ENCODE measurements around the gene CSF1R.

The CSF1R gene

DNA sequence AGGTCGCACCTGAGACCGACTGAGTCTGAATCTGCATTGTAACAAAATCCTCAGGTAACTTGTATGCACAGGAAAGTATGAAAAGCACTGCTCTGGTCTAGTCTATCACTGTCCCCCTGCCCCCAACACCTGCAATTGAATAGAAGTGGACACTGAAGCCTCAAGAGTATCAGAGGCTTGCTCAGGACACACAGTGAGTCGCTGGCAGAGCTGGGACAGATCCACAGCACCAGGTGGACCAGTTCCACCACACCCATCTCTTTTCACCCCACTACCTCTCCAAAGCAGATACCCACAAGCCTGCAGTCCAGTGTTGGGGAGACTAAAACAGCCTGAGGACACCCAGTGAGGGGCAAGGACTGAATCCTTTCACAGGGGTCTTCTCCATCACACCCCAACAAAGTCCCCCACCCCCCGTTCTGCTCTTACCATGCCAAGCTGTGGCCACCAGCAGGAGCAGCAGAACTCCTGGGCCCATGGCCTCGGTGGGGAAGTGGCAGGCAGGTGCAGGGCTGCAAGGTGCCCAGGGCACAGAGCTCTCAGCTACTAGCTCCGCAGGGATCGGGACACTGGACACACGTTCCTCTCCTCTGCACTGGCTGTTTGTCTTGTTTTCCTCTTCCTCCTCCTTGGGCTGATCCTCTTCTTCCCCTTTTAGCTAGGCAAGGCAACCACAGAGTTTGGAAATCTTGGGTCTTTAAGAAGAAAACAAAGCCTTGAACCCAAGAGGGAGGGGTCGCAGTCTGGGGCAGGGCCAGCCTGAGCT is at the start of gene CSF1R:
TSS of gene CSF1R (minus strand) at position 605 of the 766 bp plus-strand sequence. CDS start at position 478, 127 bp downstream.
- no peak for DNase-seq (ENCODE audit: low spot score)

DNA sequence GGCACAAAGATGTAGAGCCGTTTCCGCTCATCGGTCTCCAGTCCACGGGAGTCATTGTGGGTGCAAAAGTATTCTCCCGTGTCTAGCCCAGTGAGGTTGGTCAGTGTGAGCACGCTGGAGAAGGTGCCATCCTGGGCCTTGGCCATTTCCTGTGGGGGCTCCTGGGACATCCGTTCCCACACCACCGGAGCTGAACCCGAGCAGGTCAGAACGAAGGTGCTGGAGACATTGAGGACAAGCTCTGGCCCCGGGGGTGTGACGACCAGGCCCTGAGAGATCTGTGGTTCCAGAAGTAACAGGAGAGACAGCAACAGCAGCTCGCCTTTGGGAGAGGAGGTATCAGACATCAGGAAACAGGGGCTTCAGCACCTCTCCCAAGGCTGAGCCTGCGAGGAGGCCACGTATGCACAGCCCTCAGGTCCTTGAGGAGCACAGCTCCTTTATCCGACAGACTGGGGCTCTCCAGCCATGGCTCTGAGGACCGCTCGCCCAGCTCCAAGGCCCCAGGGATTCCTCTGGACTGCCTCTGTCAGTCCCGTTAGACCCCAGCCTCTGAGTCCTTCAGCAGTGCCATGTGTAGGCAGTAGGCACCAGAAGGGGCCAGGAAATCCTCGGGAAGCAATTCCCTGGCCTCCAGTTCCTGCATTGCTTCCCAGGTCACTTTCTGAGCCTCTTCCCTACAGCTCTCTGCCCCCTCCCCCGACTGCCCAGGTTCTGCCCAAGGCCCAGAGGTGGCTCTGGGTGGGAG is 49.4 kb upstream of the CSF1R start:
- DNase-seq (ENCODE audit: low spot score) = no peak

DNA sequence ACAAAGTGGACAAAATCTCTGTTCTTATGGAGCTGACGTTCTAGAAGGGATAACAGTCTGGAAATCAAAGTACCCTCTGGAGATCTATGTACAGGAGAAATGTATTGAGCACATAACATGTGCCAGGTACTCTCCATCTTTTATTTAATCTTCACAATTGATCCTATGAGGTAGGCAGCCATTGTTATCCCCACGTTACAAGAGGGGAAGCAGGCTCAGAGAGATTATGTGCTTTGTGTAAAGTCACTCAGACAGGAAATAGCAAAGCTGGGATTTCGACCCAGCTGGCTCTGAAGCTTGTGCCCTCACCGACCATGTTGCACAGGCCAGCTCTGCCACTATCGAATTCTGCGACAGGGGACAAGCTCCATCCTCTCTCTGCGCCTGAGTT is 47.8 kb upstream of the CSF1R start:
- DNase-seq (ENCODE audit: low spot score) = no peak

DNA sequence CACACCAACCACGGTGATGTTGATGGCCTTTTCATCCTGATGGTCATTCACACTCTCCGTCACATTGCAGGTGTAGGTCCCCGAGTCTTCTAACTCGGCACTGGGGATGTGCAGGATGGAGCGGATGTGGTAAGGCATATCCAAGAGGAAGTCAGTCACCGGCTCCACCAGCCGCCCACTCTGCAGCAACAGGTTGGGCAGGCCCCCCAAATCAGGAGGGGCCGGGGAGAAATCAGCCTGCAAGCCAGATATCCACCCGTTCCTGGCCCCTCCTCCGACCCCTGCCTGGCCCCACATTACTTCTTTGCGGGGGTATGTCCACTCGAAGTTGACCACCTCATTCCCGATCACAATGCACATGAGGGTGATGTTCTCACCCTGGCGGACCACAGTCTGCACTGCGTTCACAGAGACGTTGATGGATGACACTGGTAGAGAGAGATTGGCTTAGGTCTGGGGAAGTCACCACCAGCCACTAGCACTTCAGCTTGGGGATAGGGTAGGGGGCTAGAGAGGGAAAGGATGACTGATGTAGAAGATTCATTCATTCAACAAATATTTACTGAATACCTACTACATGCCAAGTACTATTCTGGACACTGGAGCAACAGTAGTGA is 47.3 kb upstream of the CSF1R start:
- no peak for DNase-seq (ENCODE audit: low spot score)

DNA sequence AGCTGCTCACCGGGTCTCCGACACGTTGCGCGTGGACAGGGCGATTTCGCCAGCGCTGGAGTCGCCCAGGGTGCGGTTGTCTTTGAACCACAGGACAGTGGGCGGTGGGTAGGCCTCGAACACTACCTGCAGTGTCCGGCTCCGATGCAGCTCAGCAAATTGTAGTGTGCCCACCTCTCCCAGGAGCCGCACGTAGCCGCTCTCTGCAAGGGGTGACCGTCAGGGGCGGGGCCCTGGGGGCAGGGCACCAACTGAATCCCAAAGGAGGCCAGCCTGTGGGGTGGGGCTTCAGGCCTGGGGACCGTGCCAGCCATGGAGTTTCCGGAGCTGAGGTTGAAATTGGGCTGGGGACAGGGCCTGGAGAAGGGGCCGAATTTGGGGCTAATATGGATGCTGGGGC is 46.4 kb upstream of the CSF1R start:
- no peak for DNase-seq (ENCODE audit: low spot score)

DNA sequence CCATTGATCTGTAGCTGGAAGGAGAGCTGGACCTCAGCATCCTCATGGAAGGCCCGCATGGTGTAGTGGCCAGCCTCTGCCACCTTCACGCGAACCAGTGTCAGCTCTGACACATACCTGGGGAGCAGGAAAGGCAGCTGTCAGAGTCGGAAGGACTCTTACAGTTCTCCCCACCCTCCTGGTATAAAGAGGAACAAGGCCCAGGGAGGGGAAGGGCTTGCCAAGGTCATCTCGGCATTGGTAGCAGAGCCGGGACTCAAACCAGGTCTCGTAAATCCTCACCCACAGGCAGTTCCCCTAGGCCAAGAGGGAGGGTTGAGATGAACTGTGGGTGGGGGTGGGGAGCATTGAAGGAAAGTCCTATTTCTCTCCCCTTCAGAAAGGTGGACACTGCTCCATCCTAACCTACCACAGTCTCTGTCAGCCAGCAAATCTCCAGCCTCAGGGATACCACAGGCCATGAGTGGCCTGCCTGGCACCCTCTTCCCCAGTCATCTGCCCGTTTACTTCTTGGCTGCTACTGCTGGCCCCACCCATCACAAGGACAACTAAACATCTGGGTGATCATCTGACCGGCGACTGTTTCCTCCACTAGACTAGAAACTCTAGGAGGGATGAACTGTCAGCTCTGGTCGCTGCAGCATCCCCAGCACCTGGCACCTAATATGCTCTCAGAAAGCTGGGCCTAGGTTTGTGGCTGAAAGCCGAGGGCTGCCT is 45.8 kb upstream of the CSF1R start:
- no peak for DNase-seq (ENCODE audit: low spot score)

DNA sequence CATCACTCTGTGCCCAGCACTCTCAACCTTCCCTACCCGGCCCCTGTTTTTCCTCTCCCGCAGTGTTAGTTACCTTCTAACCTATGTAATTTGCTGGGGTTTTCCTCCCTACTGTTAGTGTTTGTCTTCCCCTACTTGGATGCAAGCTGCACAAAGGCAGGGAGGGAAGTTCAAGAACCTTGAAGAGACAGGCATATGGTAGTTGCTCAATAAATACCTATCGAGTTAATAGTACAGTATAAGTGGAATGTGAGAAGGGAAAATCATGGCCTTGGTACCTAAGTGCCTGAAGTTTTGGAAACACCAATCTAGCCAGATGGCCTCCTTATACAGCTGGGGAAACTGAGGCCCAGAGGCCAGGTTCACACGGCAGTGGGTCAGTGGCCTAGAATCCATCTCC is 45.1 kb upstream of the CSF1R start:
- no peak for DNase-seq (ENCODE audit: low spot score)

DNA sequence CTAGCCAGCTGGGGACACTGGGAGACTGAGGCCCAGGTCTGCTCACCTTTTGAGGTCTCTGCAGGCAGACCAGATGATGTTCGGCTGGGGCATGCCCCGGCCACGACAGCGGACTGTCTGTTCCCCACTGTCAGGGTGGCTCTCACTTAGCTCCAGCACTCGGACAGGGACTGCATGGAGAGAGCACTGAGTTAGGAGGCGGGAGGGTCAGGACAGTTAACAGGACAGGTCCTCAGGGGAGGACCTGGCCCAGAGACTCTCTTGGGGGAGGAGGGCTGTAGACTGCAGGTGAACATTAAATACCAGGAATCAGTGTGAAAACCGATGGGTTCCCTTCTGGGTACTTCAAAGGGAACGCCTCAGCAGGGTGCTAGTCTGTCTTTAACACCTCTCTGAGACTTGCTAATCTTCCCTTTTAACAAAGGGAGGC is 44.2 kb upstream of the CSF1R start:
- DNase-seq (ENCODE audit: low spot score) = no peak

DNA sequence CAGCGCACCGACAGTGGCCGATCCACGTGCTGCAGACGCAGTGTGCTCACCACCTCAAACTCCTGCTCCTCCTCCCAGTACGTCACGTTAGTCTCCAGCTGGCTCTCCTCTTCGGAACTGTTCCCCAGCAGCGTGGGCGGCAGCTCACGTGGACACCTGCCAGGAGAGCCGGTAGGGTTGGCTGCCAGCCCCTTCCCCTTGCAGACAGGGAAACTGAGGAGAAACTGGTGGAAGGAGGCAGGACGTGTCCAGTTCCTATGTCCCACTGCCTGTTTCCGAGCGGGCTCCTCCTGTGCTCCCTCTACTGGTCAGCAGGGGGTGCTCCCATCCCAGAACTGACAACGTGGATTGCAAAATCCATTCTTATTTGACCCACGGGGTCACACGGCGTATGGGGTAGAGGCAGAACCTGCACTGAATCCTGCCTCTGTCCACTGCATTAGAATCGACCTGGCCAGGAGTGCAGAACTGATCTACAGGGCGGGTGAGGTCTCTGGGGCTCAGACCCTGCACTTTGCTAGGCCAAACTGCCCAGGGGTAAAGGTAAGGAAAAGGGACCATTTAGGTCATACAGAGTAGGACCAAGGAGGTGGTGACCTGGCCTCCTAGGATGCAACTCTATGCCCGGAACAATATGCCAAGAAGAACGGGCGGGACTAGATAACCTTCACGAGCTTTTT is 43.6 kb upstream of the CSF1R start:
- peak; percentile 85 for DNase-seq (ENCODE audit: low spot score)

DNA sequence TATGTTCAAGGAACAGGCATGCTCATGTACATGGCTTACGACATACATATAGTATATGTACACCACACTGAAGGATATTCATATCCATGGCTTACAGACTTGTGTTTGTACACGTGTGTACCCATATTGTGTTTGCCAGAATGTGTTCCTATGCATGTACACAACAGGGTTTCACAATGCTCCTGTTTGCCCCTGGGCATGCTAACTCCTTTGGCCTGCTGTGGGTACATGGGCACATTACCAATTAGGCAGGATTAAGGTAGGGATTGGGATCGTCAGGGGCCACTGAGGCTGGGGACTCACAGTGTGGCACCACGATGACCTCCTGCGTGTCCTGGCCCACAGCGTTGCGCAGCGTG is 43.1 kb upstream of the CSF1R start:
- DNase-seq (ENCODE audit: low spot score) = no peak

DNA sequence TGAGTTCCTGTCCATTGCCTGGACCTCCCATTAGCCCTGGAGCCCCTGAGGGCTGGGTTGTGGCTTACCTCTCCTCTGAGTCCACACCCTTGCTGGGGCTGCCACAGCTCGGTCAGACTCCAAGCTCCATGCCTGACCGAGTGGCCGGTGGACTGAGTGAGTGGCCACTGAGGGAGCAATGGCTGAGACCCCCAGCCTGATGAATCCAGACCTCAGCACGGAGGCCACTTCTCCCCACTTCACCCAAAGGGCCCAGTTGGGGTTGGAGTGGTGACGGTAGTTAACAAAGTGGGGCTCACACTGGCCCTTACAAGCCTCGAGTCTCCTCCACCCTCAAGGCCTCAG is 40.5 kb upstream of the CSF1R start:
- no peak for DNase-seq (ENCODE audit: low spot score)

DNA sequence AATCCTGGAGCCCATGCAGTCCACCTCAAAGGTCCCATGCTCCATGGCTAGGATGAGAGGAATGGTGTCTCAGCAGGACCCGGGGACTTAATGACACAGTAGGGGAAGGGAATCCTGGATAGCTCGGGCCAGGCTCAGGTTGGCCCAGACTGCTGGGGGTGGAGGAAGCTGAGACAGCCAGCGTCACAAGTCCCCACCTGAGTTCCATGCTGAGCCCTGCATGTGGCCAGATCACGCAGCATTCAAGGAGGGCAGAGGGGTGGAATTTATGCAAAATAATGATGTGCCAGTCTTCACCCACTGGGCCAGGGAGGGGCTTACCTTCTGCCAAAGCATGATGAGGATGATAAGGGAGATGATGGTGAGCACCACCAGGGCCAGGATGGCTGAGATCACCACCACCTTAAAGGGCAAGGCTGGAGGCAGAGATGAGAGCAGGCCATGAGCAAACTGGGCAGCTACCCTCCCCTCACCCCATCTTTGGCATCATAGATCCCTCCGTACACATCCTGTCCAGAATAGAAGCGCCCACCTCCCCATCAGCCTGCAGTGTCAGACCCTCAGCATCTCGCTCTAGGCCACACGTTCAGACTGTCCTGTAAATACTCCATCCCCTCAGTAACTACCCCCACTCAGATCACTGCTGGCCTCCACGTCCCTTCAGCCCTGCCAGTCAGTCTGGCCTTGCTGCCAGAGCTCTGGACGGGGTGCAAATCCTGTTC is 40.0 kb upstream of the CSF1R start:
- DNase-seq (ENCODE audit: low spot score) = no peak

DNA sequence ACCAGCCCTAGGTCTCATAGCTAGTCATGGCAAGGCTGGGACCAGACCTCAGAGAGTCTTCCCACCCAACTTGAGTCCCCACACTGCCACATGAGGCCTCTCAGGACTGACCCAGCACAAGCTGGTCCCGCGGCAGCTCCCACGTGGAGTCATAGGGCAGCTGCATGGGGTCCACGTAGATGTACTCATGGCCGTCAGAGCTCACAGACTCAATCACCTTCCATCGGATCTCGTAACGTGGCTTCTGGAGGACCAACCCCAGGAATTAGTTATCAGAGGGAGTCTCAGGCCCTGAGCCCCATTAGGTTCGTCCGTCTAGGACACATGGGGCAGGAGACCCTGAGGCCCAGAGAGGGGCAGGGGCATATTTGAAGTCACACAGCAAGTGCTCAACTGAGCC is 39.0 kb upstream of the CSF1R start:
- no peak for DNase-seq (ENCODE audit: low spot score)

DNA sequence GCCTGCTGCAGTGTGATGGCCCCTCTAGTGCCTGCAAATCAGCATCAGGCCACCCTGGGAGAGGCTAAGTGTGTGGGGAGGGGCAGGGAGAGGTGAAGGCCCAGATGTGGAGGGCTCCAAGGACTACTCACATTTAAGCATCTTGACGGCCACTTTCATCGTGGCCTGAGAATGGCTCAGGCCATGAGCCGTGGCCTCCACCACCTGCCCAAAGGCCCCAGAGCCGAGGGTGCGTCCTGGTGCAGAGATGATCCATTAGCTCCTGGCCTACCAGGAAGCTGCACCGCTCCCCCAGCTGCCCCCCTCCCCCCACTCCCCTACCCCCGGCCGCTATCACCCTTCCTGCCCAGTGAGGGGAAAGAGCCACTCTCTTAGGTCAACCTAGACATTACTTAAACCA is 38.2 kb upstream of the CSF1R start:
- no peak for DNase-seq (ENCODE audit: low spot score)

DNA sequence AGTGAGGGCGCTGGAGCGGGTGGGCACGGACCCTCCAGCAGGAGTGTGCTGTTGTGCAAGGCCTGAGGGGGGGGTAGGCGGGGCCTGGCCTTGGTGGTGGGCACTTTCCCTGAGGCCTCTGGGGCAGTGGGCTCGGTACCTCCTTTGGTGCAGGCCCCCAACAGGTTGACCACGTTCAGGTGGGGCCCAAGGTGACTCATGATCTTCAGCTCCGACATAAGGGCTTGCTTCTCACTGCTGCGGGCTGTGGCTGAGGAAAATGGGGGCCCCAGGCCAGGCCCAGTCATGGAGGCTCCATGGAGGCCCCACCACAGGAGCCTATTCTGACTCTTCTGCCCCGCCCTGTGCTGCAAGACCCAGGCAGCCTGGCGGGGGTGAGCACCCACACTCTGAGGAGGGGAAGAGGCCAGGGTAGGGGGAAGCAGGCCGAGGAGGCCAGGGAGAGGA is 37.8 kb upstream of the CSF1R start:
- no peak for DNase-seq (ENCODE audit: low spot score)

DNA sequence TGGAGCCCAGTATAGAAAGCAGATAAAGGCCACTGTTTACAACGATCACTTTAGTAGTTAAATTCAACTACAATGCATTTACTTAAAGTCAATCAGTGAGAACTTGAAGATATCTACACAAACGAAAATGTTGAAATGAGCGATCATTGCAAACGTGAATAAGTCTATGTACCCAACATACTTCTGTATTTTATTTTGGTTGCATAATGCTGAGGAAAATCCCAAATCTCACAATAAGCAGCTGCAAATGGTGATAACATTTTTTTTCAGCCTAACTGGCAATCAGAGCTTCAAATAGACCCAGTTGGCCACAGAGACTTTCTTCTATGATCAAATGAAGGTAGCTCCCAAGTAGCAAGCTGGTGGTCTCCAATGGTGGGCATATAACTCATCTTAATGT is 37.2 kb upstream of the CSF1R start:
- DNase-seq (ENCODE audit: low spot score) = no peak

DNA sequence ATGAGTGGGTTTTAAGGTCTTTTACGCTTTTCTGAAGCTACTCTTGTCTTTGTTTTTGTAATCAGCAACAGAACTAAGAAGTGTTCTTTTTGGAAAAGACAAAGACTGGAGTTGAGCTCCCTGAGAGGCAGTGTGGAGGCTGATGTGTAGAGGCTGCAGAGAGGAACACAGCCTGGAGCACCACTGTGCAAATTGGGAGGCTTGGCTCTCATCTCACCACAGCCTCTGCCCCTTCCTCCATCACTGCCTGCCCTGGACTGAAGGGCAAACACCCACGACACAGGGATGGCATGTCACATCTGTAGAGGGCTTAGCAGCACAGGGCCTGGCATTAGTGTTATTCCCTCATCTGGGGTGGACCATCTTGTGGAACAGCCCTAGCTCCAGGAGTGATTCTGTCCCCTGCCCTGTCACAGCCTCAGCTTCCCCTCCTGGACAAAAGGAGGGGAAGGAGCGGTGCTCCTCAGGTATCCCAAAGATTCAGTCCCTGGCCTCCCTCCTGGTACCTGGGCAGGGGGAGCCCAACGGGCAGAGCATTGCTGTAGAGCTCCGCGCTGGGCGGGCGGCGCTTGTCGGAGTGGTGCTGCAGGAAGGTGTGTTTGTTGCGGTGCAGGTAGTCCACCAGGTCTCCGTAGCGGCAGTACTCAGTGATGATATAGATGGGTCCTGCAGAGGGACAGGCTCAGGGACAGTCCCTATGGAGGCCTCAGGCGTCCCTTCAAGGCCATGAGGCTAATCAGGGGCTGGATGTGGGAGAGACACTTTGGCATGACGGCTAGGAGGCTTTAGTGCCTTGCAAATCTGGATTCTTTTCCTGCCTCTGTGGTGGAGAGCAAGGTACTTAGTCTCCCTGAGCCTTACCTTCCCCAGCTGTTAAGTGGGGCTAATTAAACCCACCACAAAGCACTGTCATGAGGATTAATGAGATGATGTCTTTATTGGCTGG is 36.5 kb upstream of the CSF1R start:
- no peak for DNase-seq (ENCODE audit: low spot score)

DNA sequence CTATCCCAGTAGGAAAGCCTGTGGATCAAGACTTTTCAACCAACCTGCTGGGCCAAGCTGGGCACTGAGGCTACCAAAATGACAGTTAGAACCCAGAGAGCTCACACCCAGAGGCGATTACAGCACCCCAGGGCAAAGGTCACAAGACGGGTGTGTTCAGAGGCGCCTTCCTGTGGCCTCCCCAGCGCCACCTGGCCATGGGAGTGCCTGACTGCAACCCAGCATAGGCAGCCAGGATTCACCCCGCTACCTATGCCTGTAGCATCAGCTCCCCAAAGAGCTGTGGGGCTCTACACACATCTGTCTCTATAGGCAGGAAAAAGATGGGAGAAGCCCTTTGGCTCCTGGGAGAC is 35.8 kb upstream of the CSF1R start:
- DNase-seq (ENCODE audit: low spot score) = no peak

DNA sequence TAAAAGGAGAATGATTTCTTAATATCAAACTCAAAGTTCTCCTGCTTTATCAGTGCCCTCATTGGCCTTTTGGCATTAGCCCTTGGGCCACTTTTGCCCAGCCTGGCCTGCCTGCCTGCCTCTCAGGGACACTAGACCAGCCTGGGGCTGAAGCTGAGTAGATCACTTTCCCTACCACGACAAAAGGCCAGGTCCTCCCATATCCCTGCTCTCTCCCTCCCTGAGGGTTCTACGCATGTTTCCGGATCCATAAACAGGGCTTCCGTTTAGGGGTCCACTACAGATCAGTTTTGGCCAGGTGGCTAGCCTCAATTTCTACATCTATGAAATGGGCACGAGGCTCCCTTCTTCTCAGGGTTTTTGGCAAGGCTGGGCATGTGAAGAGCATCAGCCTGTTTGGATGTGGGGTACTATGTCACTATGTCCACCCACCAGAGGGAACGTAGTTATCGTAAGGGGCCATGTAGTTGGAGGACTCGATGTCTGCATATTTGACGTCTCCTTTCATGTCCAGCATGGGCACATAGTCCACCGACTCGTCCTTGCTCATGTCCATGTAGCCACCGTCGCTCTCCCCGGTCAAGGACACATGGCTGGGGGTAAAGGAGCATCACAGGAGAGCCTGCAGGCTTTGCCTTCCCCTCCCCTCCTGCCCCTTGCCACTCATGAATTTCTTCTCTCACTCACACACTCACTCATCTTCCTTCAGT is 35.2 kb upstream of the CSF1R start:
- DNase-seq (ENCODE audit: low spot score) = peak; percentile 33

All from ecto neural progenitor cell (in vitro differentiated cells).